Measurements from ENCODE around the gene SUPT6H.
A peak's percentile ranks its signal among the peaks of the same experiment; 100 is the strongest.
"Not testable (repeated sequence)": the region's sequence is repeated elsewhere in the genome, so short reads cannot be mapped to it uniquely, and the experiment has no call there.

The SUPT6H gene

DNA sequence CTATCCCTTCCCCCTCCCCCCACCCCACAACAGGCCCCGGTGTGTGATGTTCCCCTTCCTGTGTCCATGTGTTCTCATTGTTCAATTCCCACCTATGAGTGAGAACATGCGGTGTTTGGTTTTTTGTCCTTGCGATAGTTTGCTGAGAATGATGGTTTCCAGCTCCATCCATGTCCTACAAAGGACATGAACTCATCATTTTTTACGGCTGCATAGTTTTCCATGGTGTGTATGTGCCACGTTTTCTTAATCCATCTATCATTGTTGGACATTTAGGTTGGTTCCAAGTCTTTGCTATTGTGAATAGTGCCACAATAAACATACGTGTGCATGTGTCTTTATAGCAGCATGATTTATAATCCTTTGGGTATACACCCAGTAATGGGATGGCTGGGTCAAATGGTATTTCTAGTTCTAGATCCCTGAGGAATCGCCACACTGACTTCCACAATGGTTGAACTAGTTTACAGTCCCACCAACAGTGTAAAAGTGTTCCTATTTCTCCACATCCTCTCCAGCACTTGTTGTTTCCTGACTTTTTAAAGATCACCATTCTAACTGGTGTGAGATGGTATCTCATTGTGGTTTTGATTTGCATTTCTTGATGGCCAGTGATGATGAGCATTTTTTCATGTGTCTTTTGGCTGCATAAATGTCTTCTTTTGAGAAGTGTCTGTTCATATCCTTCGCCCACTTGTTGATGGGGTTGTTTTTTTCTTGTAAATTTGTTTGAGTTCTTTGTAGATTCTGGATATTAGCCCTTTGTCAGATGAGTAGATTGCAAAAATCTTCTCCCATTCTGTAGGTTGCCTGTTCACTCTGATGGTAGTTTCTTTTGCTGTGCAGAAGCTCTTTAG, 74.1 kb downstream of the SUPT6H start:
- not testable (repeated sequence) for DNase-seq (ENCODE audit: low read depth in 2 of 2)

- DNase-seq (ENCODE audit: low read depth in 2 of 2) = no peak
These were observed 75.3 kb downstream of the SUPT6H start for GRCh38 chr17:28737316-28737715.

- no peak for DNase-seq (ENCODE audit: low read depth in 2 of 2)
These were observed 76.0 kb downstream of the SUPT6H start for GRCh38 chr17:28737770-28738679.

- peak; percentile 73 to 77 for DNase-seq (ENCODE audit: low read depth in 2 of 2)
These were observed 76.8 kb downstream of the SUPT6H start for GRCh38 chr17:28738680-28739384.

- no peak for DNase-seq (ENCODE audit: low read depth in 2 of 2)
These were observed 78.7 kb downstream of the SUPT6H start for GRCh38 chr17:28740406-28741357.

DNA sequence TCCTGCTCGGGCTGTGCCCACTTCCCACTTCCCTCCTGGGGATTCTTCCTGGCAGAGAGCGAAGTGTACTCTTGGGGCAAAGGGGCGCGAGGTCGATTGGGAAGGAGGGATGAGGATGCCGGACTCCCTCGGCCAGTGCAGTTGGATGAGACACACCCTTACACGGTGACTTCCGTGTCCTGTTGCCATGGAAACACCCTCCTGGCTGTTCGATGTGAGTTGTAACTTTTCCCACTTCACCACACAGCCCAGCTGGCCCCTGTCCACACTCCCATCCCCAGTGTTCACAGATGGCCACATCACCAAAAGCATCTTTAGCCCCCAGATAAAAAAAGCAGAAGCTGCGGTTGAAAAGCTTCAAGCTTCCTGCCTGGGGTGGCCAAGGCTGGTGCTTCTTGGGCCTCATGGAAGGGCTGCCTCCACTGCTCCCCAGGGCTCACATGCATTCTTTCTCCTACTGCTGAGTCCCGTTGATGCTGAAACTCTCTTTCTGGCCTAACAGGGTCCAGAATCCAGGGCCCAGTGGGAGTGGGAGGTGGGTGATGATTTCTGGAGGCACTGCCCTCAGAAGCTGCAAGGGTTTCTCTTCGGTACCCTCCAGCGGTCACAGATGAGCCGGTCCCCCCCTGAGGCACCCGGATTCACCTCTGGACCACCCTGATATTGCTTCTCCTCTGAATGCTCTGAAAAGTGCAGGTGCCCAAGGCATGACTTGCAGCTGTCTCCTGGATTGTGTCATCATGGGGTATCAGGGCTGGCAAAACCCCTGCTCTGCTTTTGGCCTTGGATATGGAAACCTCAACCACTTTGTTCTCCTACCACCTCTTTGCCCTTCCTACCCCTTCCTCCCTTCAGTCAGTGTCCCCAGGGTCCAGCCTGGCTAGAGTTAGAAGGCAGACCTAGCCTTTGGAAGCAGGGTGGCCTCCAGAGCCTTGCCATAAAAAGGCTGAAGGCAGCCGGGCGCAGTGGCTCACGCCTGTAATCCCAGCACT, 79.6 kb downstream of the SUPT6H start:
- no peak for DNase-seq (ENCODE audit: low read depth in 2 of 2)

DNA sequence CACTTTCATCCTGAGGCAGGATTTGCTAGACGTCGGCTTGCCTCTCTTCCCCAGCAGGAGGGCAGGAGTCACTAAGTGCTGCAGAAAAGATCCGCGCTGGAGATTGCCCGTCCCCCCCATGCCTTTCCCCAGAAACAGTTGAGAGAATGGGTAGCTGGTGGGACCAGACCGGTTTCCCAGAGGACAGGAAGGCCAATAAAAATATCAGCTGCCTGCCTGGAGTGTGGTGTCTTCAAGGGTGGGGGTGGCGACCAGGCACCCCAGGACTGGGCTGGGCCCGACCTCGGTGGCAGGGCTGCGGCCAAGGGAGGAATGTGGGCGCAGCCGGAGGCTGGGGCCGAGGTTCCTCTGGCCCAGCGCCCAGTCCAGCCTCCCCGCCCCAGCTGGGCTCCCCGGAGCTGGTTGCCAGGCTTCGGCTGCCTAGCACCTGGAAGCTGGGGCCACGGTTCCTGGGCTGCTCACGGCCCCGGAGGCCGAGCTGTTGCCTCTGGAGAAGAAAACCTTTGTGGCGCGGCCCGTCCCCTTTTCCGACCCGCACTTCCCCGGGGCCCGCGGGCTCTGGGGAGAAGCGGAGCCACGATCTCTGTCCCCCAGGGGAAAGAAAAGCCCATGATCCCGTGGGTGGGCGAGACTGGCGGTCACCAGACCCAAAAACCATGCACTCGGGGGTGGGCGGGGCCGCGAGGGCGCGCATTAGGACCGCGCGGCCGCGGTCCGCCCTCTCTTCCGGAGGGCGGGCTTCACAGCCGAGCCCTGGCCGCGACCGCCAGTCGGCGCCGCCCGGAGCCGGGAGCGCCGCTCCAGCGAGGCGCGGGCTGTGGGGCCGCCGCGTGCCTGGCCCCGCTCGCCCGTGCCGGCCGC, 81.5 kb downstream of the SUPT6H start, which contains the start of gene TRAF4:
Gene TRAF4, plus strand, starts transcription at position 769 of the 861 bp plus-strand sequence. CDS start 102 bp downstream, outside the sequence.
- DNase-seq (ENCODE audit: low read depth in 2 of 2) = peak; percentile 60 to 78

DNA sequence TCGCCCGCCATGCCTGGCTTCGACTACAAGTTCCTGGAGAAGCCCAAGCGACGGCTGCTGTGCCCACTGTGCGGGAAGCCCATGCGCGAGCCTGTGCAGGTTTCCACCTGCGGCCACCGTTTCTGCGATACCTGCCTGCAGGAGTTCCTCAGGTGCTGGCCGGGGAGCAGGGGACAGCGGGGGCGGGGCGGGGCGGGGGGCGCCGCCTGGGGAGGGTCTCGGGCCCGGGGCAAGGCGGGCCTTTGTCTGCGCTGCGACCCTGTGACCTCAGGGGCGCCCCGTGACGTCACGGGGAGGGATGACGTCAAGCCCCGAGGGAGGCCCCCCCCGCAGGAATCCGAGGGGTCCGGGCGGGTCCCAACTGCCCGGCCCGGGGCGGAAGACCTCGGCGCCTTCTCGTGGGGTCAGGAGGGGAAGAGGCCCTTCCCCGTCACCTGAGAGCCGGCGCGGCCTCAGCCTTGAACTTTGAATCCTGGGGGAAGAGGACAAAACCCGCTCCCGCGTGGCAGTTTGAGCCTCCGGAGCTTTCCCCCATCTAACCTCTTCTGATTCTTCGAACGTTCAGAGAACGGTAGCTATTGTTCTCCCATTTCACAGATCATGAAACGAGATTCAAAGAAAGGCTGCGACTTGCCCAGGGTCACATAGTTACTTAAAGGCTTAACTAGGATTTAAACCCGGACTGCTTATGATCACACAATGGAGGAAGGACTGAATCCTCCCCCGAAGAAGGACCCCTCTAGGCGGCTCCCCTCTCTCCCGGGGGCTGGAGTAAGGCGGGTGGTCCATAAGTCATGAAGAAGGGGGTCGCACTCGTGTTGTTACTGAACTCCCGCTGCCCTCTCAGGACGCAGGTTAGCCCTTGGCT, 82.3 kb downstream of the SUPT6H start:
- DNase-seq (ENCODE audit: low read depth in 2 of 2) = peak in 1 of 2 donors; percentile 63

DNA sequence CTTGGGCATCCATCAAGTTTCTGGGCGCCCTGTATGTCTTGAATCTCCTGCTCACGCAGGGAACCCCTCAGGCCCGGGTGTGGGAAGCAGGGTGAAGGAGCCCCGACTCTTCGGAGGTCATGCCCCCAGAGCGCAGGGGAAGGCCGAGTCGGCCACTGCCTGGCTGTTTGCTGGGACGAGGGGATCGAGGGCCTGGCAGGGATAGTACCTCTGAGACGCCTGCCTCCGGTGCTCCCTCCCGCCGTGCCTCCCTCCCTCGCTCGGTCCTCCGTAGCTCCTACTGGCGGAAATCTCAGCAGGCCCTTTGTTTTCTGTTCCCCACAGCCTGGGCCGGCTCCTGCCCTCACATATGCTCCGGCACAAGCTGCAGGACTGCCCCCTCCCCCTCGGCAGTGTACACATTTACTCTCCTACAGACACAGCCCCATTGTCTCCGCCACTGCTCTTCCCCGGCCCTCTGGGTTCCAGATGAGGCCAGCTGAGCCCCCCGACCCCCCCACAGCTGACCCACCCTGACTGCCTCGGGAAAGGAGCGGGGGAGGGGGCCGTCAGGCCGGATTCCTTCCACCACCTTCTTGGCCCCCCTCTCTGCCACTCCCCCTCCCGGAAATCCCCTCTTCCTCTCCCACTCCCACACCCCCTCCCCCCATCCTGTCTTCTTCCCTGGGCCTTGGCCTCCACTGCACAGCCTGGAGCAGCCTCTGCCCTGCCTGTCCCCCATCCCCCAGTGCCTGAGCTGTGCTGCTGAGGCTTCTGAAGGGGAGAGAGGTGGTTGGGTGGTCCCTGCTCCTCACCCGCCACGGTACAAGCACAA, 83.2 kb downstream of the SUPT6H start:
- no peak for DNase-seq (ENCODE audit: low read depth in 2 of 2)

- no peak for DNase-seq (ENCODE audit: low read depth in 2 of 2)
These were observed 83.9 kb downstream of the SUPT6H start for GRCh38 chr17:28745786-28746411.

GRCh38 chr17:28746611-28747050, 84.6 kb downstream of the SUPT6H start:
- no peak for DNase-seq (ENCODE audit: low read depth in 2 of 2)

GRCh38 chr17:28747051-28747691, 85.2 kb downstream of the SUPT6H start:
- no peak for DNase-seq (ENCODE audit: low read depth in 2 of 2)

GRCh38 chr17:28747801-28748750, 86.1 kb downstream of the SUPT6H start:
- no peak for DNase-seq (ENCODE audit: low read depth in 2 of 2)

DNA sequence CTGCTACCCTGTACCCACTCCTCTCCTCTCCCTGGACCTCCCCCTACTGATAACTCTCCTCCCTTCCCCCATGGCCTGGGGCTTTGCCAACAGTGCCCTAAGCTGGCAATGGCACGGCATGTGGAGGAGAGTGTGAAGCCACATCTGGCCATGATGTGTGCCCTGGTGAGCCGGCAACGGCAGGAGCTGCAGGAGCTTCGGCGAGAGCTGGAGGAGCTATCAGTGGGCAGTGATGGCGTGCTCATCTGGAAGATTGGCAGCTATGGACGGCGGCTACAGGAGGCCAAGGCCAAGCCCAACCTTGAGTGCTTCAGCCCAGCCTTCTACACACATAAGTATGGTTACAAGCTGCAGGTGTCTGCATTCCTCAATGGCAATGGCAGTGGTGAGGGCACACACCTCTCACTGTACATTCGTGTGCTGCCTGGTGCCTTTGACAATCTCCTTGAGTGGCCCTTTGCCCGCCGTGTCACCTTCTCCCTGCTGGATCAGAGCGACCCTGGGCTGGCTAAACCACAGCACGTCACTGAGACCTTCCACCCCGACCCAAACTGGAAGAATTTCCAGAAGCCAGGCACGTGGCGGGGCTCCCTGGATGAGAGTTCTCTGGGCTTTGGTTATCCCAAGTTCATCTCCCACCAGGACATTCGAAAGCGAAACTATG, 87.0 kb downstream of the SUPT6H start:
- DNase-seq (ENCODE audit: low read depth in 2 of 2) = no peak

All from stimulated activated CD8-positive, alpha-beta memory T cell treated with anti-CD3 and anti-CD28 coated beads, Interleukin-7, amount 100 ng/mL, for 4 hours (primary cell).